ENCODE results near the gene PARD3B. TPM values are rescaled to one million over a fixed set of nuclear protein-coding genes. Genes with fewer than 3 reads are reported as not detected.

Gene PARD3B
- total and polyA plus RNA-seq, 2 of the 13 experiments (the other 11 are each of a cell fraction or from before 2014, with no cell fraction given), result 0.71 to 2.3 TPM

- TF ChIP-seq SIX1 (CRISPR knock-in tag; IDR thresholded peaks at IDR 0.05; ENCODE audit: borderline replicate concordance) (no peak), MAFF (IDR thresholded peaks at IDR 0.05; ENCODE audit: low read depth, low read length) (no peak), CBFB (CRISPR knock-in tag; IDR thresholded peaks at IDR 0.05) (no peak), ZNF781 (CRISPR knock-in tag; IDR thresholded peaks at IDR 0.05; ENCODE audit: borderline replicate concordance, not compliant biosample characterization) (no peak), NCOA5 (CRISPR knock-in tag; IDR thresholded peaks at IDR 0.05) (no peak)
Measured at GRCh38 chr2:205483095-205483494, 937.8 kb downstream of the PARD3B start (continued).

GRCh38 chr2:205484215-205484614 is 938.9 kb downstream of the PARD3B start:
- ChIA-PET CTCF (ENCODE audit: low intra/inter-chr PET ratio, low total read pairs) (no interaction called here), POLR2A (no interaction called here)
- Histone ChIP-seq H2AFZ (ENCODE audit: low read length) (no peak overlapping the region), H3K36me3 (replicated peaks in 1 of 2; ENCODE audit: control insufficient read depth in 1 of 2, insufficient read depth in 2 of 2, low read length in 2 of 2) (no peaks in the 10 kb centered on the region), H3K27me3 (ENCODE audit: control insufficient read depth in 1 of 2, insufficient read depth in 2 of 2, low read length in 2 of 2) (no peaks in the 10 kb centered on the region), H3K79me2 (ENCODE audit: insufficient read depth, low read length) (no peaks in the 10 kb centered on the region), H4K20me1 (ENCODE audit: insufficient read depth, low read length) (no peaks in the 10 kb centered on the region), H3K9me3 (ENCODE audit: low read length) (no peaks in the 10 kb centered on the region), H3K4me3 (replicated peaks in 1 of 3; ENCODE audit: insufficient read depth in 1 of 3, low read depth in 2 of 3, low read length in 3 of 3) (no peak overlapping the region), H3K4me2 (ENCODE audit: low read depth, low read length) (no peak overlapping the region), H3K9ac (ENCODE audit: insufficient read depth, low read depth, low read length) (no peak overlapping the region), H3K27ac (ENCODE audit: extremely low read length, insufficient read depth, low read length) (no peak overlapping the region), H3K4me1 (ENCODE audit: insufficient read depth, low read length) (no peaks in the 10 kb centered on the region)
- FAIRE-seq, result no peak
- BruUV-seq (replicated peaks), result no TSS peak
- 39% methylated on average over 2 of the region's 2 CpGs for WGBS (ENCODE audit: low lambda C conversion rate)
- no peak for DNase-seq (ENCODE audit: low spot score)
- no peak for ATAC-seq
- TF ChIP-seq ZNF704 (CRISPR knock-in tag; IDR thresholded peaks at IDR 0.05; ENCODE audit: borderline replicate concordance) (no peak), ZFP90 (CRISPR knock-in tag; IDR thresholded peaks at IDR 0.05; ENCODE audit: borderline replicate concordance) (no peak), NAIF1 (CRISPR knock-in tag; IDR thresholded peaks at IDR 0.05; ENCODE audit: borderline replicate concordance) (no peak), TMF1 (CRISPR knock-in tag; IDR thresholded peaks at IDR 0.05; ENCODE audit: low read depth) (no peak), NBN (conservative IDR thresholded peaks at IDR 0.05) (no peak), ZNF710 (CRISPR knock-in tag; IDR thresholded peaks at IDR 0.05; ENCODE audit: borderline replicate concordance) (no peak), ZNF644 (CRISPR knock-in tag; IDR thresholded peaks at IDR 0.05; ENCODE audit: low read depth) (no peak), NR2F1 (CRISPR knock-in tag; IDR thresholded peaks at IDR 0.05) (no peak), ZSCAN25 (CRISPR knock-in tag; IDR thresholded peaks at IDR 0.05) (no peak), ZNF841 (CRISPR knock-in tag; IDR thresholded peaks at IDR 0.05; ENCODE audit: borderline replicate concordance) (no peak), TFE3 (CRISPR knock-in tag; IDR thresholded peaks at IDR 0.05) (no peak)
- intact Hi-C loops (cut with micrococcal nuclease; ENCODE audit: unreplicated experiment) (no loop called here), in situ Hi-C loops (cut with HindIII; ENCODE audit: extremely low pct_ligation_motif_present, low pct_unique_long_range_greater_than_20kb) (no loop called here)

Measured in HepG2 (cell line).